ENCODE measurements around the gene SHCBP1L.

Gene SHCBP1L

GRCh38 chr1:182952677-182953444 lies at the start of gene SHCBP1L:
SHCBP1L (minus strand) TSS chr1:182953166; CDS start chr1:182953133, 33 bp downstream.
- H3K4me3 ChIP-seq (ENCODE audit: low read depth, low read length), result no peak within 1 kb of the TSS
- no peak for DNase-seq (ENCODE audit: low read depth)
- TF ChIP-seq CTCF (IDR thresholded peaks at IDR 0.05; ENCODE audit: low read depth, low read length), result no peak
- no peak for TF ChIP-seq MAX (IDR thresholded peaks at IDR 0.05; ENCODE audit: low read depth, low read length)
- no peak for TF ChIP-seq MYC (IDR thresholded peaks at IDR 0.05; ENCODE audit: low read depth, low read length)
- TF ChIP-seq POLR2A (IDR thresholded peaks at IDR 0.05; ENCODE audit: extremely low read depth, insufficient read length), result no peak

GRCh38 chr1:183002267-183002666 lies 49.3 kb upstream of the SHCBP1L start:
- TF ChIP-seq CTCF (IDR thresholded peaks at IDR 0.05; ENCODE audit: low read depth, low read length) (no peak), MYC (IDR thresholded peaks at IDR 0.05; ENCODE audit: low read depth, low read length) (no peak), MAX (IDR thresholded peaks at IDR 0.05; ENCODE audit: low read depth, low read length) (no peak), POLR2A (IDR thresholded peaks at IDR 0.05; ENCODE audit: extremely low read depth, insufficient read length) (no peak)
- no peak for DNase-seq (ENCODE audit: low read depth)
- H3K4me3 ChIP-seq (ENCODE audit: low read depth, low read length), result no peak overlapping the region

- no peak for DNase-seq (ENCODE audit: low read depth)
- no peak for TF ChIP-seq MYC (IDR thresholded peaks at IDR 0.05; ENCODE audit: low read depth, low read length)
- no peak for TF ChIP-seq CTCF (IDR thresholded peaks at IDR 0.05; ENCODE audit: low read depth, low read length)
- no peak for TF ChIP-seq MAX (IDR thresholded peaks at IDR 0.05; ENCODE audit: low read depth, low read length)
- TF ChIP-seq POLR2A (IDR thresholded peaks at IDR 0.05; ENCODE audit: extremely low read depth, insufficient read length), result no peak
- H3K4me3 ChIP-seq (ENCODE audit: low read depth, low read length), result no peak overlapping the region
Measured at GRCh38 chr1:183000167-183000962, 47.4 kb upstream of the SHCBP1L start.

GRCh38 chr1:182998482-182998881 lies 45.5 kb upstream of the SHCBP1L start:
- no peak for DNase-seq (ENCODE audit: low read depth)
- no peak for TF ChIP-seq MYC (IDR thresholded peaks at IDR 0.05; ENCODE audit: low read depth, low read length)
- no peak for TF ChIP-seq CTCF (IDR thresholded peaks at IDR 0.05; ENCODE audit: low read depth, low read length)
- TF ChIP-seq POLR2A (IDR thresholded peaks at IDR 0.05; ENCODE audit: extremely low read depth, insufficient read length), result no peak
- no peak for TF ChIP-seq MAX (IDR thresholded peaks at IDR 0.05; ENCODE audit: low read depth, low read length)
- H3K4me3 ChIP-seq (ENCODE audit: low read depth, low read length), result no peak overlapping the region

- TF ChIP-seq POLR2A (IDR thresholded peaks at IDR 0.05; ENCODE audit: extremely low read depth, insufficient read length) (no peak), MAX (IDR thresholded peaks at IDR 0.05; ENCODE audit: low read depth, low read length) (no peak), MYC (IDR thresholded peaks at IDR 0.05; ENCODE audit: low read depth, low read length) (no peak), CTCF (IDR thresholded peaks at IDR 0.05; ENCODE audit: low read depth, low read length) (no peak)
- DNase-seq (ENCODE audit: low read depth), result peak; percentile 21
- no peak overlapping the region for H3K4me3 ChIP-seq (ENCODE audit: low read depth, low read length)
Measured at GRCh38 chr1:182996816-182997215, 43.9 kb upstream of the SHCBP1L start.

Measured in NB4 (cell line).